Measurements from ENCODE around the gene ZIK1. TPM values are rescaled to one million over a fixed set of nuclear protein-coding genes. Genes with fewer than 3 reads are reported as not detected.

The ZIK1 gene
- 7.1 and 9.8 TPM in 2 replicates for total RNA-seq

DNA sequence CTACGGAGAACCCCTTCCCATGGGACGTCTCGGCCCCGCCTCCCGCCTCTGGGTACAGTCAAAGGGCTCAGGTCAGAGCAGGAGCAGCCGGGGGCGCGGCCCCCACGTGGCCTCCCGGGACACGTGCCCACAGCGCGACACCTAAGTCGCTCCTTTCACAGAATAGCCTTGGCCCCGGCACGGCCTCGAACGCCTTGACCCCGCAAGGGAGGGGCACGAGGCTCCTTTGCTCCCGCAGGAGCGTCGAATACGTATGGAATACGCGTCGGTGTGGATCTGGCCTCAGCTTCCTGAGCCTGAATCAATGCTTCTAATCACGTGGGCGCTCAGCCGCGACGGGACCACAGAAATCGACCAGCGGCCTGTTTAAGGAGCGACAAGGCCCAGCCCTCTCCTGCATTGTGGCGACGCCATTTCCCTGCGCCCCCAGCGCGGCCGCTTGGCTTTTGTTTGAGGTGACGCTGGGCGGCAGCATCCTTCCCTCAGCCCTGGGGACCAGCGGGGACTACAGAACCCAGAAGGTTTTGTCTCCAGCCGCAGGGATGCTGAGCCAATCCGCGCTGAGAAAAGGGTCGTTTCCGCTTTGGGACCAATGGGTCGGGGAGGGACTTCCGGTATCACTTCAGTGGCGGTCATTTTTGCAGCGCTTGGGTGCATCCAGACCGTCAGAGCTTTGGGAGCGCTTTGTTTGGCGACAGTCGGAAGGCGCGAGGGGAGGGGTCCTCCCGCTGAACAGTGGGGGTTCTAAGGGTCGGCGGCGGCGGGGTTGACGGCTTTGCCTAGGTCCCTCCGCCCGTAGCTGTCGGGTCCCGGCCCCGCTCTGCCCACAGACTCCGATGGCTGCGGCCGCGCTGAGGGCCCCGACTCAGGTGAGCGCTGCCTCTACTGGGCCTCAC lies at the start of gene ZIK1:
Gene ZIK1 (plus strand): TSS at position 625 of the 896 bp plus-strand sequence. CDS start 212 bp downstream, at position 837.

DNA sequence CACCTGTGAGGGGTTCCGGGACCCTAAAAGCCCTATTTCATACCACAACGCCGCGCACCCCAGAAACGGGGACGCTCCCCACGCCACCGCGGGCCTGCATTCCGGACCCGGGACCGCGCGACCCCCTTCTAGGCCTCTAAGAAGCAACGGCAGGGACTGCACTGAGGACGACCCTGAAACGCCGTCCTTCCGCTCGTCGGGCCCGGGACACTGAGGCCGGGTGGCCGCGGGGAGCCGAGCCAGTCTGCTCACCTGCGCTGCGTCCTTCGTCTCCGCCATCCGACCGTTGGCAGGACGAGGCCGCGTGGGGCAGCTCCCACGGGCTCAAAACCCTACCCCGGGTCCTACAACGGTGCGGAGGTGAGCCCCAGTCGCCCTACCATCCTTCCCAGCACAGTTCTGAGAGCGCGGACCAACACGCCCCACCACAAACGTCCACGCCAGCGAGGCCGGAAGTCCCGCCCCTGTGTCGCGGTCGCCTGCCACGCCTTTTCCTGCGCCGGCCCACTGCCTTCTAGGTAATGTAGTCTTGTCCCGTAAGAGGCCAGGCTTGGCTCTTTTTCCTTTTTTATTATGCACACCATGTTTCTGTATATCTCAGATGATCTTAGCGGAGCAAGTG lies 24.4 kb upstream of the ZIK1 start, which contains the start of gene ZNF550:
Gene ZNF550 (minus strand): TSS at position 460 of the 622 bp plus-strand sequence. CDS start 181 bp downstream, at position 279.

DNA sequence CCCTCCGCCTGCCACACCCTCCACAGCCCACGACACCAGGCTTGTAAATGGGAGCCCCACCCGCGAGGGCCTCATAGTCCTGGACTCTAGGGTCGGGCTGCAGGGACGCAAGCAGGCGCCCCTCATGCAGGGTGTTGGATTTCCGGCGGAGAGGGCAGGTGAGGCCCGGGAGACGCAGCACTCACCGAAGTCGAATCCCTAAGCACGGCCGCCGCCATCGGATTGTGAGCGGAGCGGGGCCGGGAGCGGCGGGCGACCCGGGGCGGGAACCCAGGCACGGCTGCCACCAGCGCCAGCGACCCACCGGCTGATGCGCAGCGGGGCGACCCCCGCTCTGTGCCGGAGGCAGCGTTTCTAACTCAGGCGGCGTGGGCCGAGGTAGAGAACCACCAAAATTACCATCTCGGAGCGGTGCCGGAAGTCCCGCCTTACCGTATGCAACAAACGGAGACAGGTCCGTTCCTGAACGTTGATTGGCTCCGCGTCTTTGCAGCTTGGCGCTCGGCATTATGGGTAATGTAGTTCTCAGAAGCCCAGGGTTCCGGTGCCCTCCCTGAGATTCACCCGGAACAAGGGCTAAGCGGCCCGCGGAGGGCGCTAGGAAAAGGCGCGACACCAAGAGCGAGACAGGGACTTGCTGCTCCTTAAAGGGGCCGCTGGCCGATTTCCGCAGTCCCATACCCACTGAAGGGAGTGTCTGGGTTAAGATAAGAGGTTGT lies 5.3 kb upstream of the ZIK1 start, which contains the start of gene ZNF416:
Gene ZNF416 (minus strand): TSS at position 425 of the 719 bp plus-strand sequence. CDS start 207 bp downstream, at position 218.

DNA sequence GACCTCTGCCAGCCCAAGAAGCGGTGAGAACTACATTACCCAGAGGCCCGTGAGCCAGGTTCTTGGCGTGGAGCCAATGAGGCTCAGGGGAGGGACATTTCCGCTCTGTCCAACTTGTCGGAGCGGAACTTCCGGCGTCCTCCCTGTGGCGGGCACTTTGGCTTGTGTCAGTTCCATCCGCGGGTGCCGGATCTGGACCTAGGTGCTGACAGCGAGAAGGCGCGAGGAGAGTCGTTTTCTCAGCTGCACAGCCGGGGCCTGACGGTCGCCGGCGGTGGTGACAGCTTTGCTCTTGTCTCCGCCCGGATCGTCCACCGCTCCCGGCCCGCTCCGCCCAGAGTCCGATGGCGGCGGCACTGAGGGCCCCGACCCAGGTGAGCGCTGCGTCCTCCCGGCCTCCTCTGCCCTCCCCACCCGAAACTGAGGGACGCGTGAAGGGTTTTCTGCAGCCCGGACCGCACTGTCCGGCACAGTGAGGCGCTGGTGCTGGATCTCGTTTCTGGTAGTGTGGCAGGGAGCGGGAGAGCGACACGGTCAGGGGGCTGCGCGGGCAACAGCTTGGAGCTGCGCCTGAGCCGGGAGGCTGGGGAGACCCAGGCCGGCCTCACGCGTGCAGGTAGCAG lies 15.9 kb downstream of the ZIK1 start, which contains the start of gene ZNF530:
Gene ZNF530 (plus strand): TSS at position 125 of the 623 bp plus-strand sequence. CDS start 4,461 bp downstream, outside the sequence.

DNA sequence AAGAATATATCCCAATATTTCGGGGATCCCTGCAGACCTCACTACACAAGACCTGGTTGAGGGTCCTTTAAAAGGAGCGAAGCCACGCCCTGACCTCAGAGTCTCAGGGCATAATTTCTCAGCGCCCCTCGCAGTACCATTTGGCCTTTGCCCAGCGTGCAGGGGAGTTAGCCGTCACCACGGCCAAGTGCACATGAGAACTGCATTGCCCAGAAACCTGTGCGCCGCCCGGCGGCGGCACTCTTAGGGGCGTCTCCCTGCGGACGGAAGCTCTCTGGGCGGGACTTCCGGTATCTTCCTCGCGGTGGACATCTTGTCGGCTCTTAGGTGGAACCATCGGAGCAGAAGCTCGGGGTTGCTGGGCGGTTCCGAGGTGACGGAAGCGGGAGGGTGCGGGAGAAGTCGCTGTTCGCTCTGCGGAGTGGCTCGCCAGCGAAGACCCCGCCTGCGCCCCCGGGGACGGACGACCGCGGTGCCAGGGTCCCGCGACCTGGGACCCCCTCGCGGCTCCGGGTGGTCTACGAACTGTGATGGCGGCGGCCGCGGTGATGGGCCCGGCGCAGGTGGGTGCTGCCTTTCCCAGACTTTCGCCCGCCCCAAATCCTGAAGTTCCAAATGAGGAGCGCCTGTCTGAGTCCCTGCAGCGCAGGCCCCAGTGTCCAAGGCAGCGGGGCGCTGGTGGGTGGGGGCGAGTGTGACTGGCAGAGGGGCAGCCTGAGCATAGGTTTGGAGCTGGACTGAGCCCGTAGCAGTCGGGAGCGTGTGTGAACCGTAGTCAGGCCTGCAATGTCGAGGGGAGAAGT lies 30.2 kb downstream of the ZIK1 start, which contains the start of gene ZNF134:
Gene ZNF134 (plus strand): TSS at position 302 of the 803 bp plus-strand sequence. CDS start 5,227 bp downstream, outside the sequence.

DNA sequence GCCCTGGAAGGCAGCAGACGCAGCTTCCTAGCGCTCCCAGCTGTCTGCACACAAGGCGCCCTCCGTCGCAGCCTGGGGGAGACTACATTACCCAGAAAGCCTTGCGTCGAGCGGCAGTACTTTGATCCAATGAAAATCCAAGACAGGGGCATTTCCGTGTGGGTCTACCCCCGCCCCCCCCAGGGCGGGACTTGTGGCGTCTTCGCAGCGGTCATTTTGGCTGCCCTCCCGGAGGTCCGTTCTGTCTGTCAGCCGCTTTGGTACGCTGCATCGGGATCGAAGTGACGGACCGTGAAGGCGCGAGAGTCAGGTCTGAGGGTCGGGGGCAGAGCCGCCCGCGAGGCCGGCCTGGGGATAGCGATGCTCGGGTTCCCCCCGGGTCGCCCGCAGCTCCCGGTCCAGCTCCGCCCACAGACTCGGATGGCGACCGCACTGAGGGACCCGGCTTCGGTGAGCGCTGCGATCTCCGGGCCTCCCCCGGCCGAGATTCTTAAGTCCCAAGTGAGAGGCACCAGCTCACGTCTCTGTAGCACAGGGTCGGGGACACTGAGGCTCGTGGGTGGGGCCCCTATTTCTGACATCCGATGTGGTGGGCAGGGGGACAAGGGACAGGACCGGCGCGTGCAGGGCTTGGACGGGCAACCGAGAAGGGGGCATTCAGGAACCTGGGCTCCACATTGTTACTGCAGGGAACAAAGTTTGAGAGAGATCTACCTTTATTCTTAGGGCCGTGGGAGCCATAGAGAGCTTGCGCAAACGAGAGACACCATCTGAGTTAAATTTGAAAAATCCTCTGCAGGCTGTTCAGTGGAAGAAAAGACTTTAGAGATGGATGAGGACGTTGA lies 49.3 kb downstream of the ZIK1 start, which contains the start of gene ZNF211:
Gene ZNF211 (plus strand): TSS at position 182 of the 845 bp plus-strand sequence. CDS start 179 bp downstream, at position 361.

Other genes with a start within 250 kb of the ZIK1 start
- gene ZNF304, start 232.9 kb upstream of the ZIK1 start, total RNA-seq, result 4.9 and 13.0 TPM in 2 replicates
- 18.5 and 37.4 TPM in 2 replicates for gene TRAPPC2B, start 220.6 kb upstream of the ZIK1 start, total RNA-seq
- gene ZNF547, start 220.6 kb upstream of the ZIK1 start, total RNA-seq, result 0.78 and 3.0 TPM in 2 replicates
- 6.1 and 9.8 TPM in 2 replicates for gene ZNF548, start 194.3 kb upstream of the ZIK1 start, total RNA-seq
- 3.2 and 9.5 TPM in 2 replicates for gene ZNF17, start 173.0 kb upstream of the ZIK1 start, total RNA-seq
- 6.9 and 7.2 TPM in 2 replicates for gene ZNF749, start 148.8 kb upstream of the ZIK1 start, total RNA-seq
- 0.13 and 1.9 TPM in 2 replicates for gene VN1R1, start 127.0 kb upstream of the ZIK1 start, total RNA-seq
- gene ZNF772, start 106.6 kb upstream of the ZIK1 start, total RNA-seq, result 9.1 and 11.4 TPM in 2 replicates
- 14.4 and 14.5 TPM in 2 replicates for gene ZNF419, start 96.4 kb upstream of the ZIK1 start, total RNA-seq
- 8.0 and 42.8 TPM in 2 replicates for gene ZNF773, start 84.2 kb upstream of the ZIK1 start, total RNA-seq
- 3.7 and 4.1 TPM in 2 replicates for gene ZNF549, start 56.8 kb upstream of the ZIK1 start, total RNA-seq
- gene ZNF550, start 24.3 kb upstream of the ZIK1 start, total RNA-seq, result 4.0 and 8.1 TPM in 2 replicates
- 3.9 and 5.4 TPM in 2 replicates for gene ZNF416, start 5.2 kb upstream of the ZIK1 start, total RNA-seq
- gene ZNF530, start 15.7 kb downstream of the ZIK1 start, total RNA-seq, result 1.8 and 4.3 TPM in 2 replicates
- gene ZNF134, start 30.1 kb downstream of the ZIK1 start, total RNA-seq, result 16.9 and 32.7 TPM in 2 replicates
- gene ZNF211, start 49.0 kb downstream of the ZIK1 start, total RNA-seq, result 6.7 and 11.2 TPM in 2 replicates
- gene ZSCAN4, start 84.8 kb downstream of the ZIK1 start, total RNA-seq, result not detected in 2 replicates
- 8.3 and 18.8 TPM in 2 replicates for gene ZNF551, start 97.8 kb downstream of the ZIK1 start, total RNA-seq
- gene ZNF154, start 125.1 kb downstream of the ZIK1 start, total RNA-seq, result 1.3 and 9.0 TPM in 2 replicates
- 5.3 and 29.5 TPM in 2 replicates for gene ZNF671, start 143.5 kb downstream of the ZIK1 start, total RNA-seq
- 7.6 and 22.8 TPM in 2 replicates for gene ZNF776, start 162.7 kb downstream of the ZIK1 start, total RNA-seq
- gene ZNF586, start 185.5 kb downstream of the ZIK1 start, total RNA-seq, result 5.7 and 13.6 TPM in 2 replicates
- gene ZNF552, start 230.8 kb downstream of the ZIK1 start, total RNA-seq, result 2.1 and 3.7 TPM in 2 replicates
- 8.3 and 15.6 TPM in 2 replicates for gene ZNF587B, start 246.2 kb downstream of the ZIK1 start, total RNA-seq